Measurements from ENCODE around the gene LINC00305.

DNA sequence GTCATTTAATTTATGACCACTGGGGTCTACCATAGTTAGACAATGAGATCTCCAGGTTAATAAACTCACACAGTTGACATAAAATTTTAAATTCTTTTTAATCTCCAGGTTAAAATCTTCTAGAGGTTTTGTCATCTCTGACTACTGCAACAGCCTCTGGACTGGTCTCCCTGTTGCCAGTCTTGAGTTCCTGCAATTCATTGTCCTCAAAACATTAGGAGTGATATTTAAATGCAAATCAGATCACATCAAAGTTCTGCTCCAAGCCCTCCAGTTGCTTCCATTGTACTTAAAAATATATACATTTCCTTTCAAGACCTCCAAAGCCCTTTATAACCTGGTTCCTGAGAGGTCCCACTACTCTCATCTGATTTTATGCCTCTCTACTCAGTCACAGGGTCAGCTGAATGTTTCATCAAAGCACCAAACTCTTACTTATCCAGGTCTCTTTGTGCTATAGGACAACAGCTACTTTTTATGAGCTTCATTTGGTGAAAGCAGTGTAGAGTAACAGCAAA lies 18.6 kb upstream of the LINC00305 start:
- TF ChIP-seq EZH2phosphoT487 (IDR thresholded peaks at IDR 0.05; ENCODE audit: insufficient read depth, low read depth) (no peak), EZH2 (IDR thresholded peaks at IDR 0.05; ENCODE audit: insufficient read depth, poor library complexity, severe bottlenecking) (no peak)

Data from GM23248 (cell line).